HG03469 (cell line): Measurements from ENCODE around the gene IFT25.

ENCODE experiments used
- ATAC-seq: cut with Tn5 transposase; IDR thresholded peaks from one replicate; pipeline ENCODE4 v1.9.1; 2021; ENCODE audit warnings: mild to moderate bottlenecking, moderate library complexity, moderate number of reproducible peaks; ENCODE audit not compliant: unreplicated experiment

Gene IFT25

GRCh38 chr1:53957194-53957818 is 11.8 kb upstream of the IFT25 start:
- ATAC-seq, result no peak

- ATAC-seq, result no peak
Observed at GRCh38 chr1:53956308-53957168, 11.0 kb upstream of the IFT25 start.

- ATAC-seq, result no peak
Observed at GRCh38 chr1:53954128-53954527, 8.6 kb upstream of the IFT25 start.

GRCh38 chr1:53951697-53952096 is 6.2 kb upstream of the IFT25 start:
- ATAC-seq, result no peak

GRCh38 chr1:53949023-53949990 is 3.8 kb upstream of the IFT25 start:
- no peak for ATAC-seq

GRCh38 chr1:53948291-53948690 is 2.8 kb upstream of the IFT25 start:
- no peak for ATAC-seq

GRCh38 chr1:53947172-53947907 is 1.8 kb upstream of the IFT25 start:
- no peak for ATAC-seq

GRCh38 chr1:53946252-53947171 is 1.0 kb upstream of the IFT25 start, which contains the start of gene LRRC42:
TSS of gene LRRC42 (plus strand) at chr1:53946350. CDS start at chr1:53952000, 5,650 bp downstream.
- ATAC-seq, result peak; percentile 27

- ATAC-seq, result no peak
Observed at GRCh38 chr1:53945183-53945432, 391 bp downstream of the IFT25 start.

- no peak for ATAC-seq
Observed at GRCh38 chr1:53944469-53945182, 873 bp downstream of the IFT25 start.

- ATAC-seq, result no peak
Observed at GRCh38 chr1:53943490-53944043, 1.9 kb downstream of the IFT25 start.

- ATAC-seq, result no peak
Observed at GRCh38 chr1:53943090-53943489, 2.4 kb downstream of the IFT25 start.

GRCh38 chr1:53942127-53942957 is 3.2 kb downstream of the IFT25 start:
- ATAC-seq, result no peak

- ATAC-seq, result no peak
Observed at GRCh38 chr1:53938136-53938830, 7.2 kb downstream of the IFT25 start.

GRCh38 chr1:53936430-53936829 is 9.1 kb downstream of the IFT25 start:
- no peak for ATAC-seq

GRCh38 chr1:53934170-53934765 is 11.2 kb downstream of the IFT25 start:
- no peak for ATAC-seq

GRCh38 chr1:53931523-53931922 is 14.0 kb downstream of the IFT25 start:
- ATAC-seq, result no peak
